IMR-90 (cell line): ENCODE results near the gene TMPRSS13.

Source experiments
- BHLHE40 ChIP-seq: fragments of 150-350 bp; IDR thresholded peaks from 2 replicates; pipeline ENCODE4 v1.6.1; 2016; ENCODE audit warnings: mild to moderate bottlenecking, low read depth, low read length
- CEBPB ChIP-seq: IDR thresholded peaks from 2 replicates; pipeline ENCODE4 v1.6.1; 2012; ENCODE audit warnings: low read depth, low read length, improper control_type of control experiment
- CTCF ChIP-seq: conservative IDR thresholded peaks from 2 replicates; pipeline ENCODE4 v1.5.1; 2012; ENCODE audit warnings: mild to moderate bottlenecking, low read depth, low read length, improper control_type of control experiment
- MAFK ChIP-seq: IDR thresholded peaks from 2 replicates; pipeline ENCODE4 v1.6.1; 2012; ENCODE audit warnings: low read depth, low read length, improper control_type of control experiment
- MAZ ChIP-seq: IDR thresholded peaks from 2 replicates; pipeline ENCODE4 v1.6.1; 2012; ENCODE audit warnings: low read depth, mild to moderate bottlenecking, low read length, improper control_type of control experiment, moderate library complexity, borderline replicate concordance
- POLR2A ChIP-seq: IDR thresholded peaks from 2 replicates; pipeline ENCODE4 v1.6.1; 2012; ENCODE audit warnings: mild to moderate bottlenecking, low read depth, low read length
- RAD21 ChIP-seq: IDR thresholded peaks from 2 replicates; pipeline ENCODE4 v1.6.1; 2012; ENCODE audit warnings: low read length, improper control_type of control experiment

GRCh38 chr11:117905524-117905923, 23.7 kb downstream of the TMPRSS13 start:
- TF ChIP-seq CTCF (no peak), CEBPB (no peak), RAD21 (no peak), POLR2A (no peak), BHLHE40 (no peak), MAFK (no peak), MAZ (no peak)
